WTC11 (cell line): ENCODE results near the gene COQ9. TPM values are rescaled to one million over a fixed set of nuclear protein-coding genes. Genes with fewer than 3 reads are reported as not detected.

Experiments
- ATAC-seq: fragments of 200-7000 bp; cut with Tn5 transposase; 2 replicates; pipeline ENCODE4 v1.10.0; 2021; ENCODE audit warnings: mild to moderate bottlenecking, moderate library complexity
- CTCF ChIA-PET: fragments of 300-600 bp; sonication (Branson Sonifier 250); formaldehyde crosslinking; loops from one replicate; lab custom pipeline; 2021; ENCODE audit warnings: antibody characterized with exemption; lab: Charles Lee
- POLR2A ChIA-PET: fragments of 350-600 bp; sonication (Branson Sonifier 250); formaldehyde crosslinking; loops from one replicate; lab custom pipeline; 2021; ENCODE audit warnings: antibody characterized with exemption; lab: Charles Lee
- DNase-seq: peaks from one replicate; pipeline ENCODE4 v3.0.0; 2021; ENCODE audit warnings: low spot score
- H3K27ac Mint-ChIP-seq: 2 replicates; pipeline ENCODE4 v1.8.0; 2021; ENCODE audit warnings: mixed read lengths
- H3K27me3 Mint-ChIP-seq: 2 replicates; pipeline ENCODE4 v1.8.0; 2021; ENCODE audit warnings: low read depth, mild to moderate bottlenecking, moderate library complexity, mixed read lengths
- H3K36me3 Mint-ChIP-seq: 2 replicates; pipeline ENCODE4 v1.8.0; 2021; ENCODE audit warnings: mixed read lengths
- H3K4me1 Mint-ChIP-seq: 2 replicates; pipeline ENCODE4 v1.8.0; 2022; ENCODE audit warnings: mixed read lengths
- H3K4me3 Mint-ChIP-seq: 2 replicates; pipeline ENCODE4 v1.8.0; 2021; ENCODE audit warnings: mild to moderate bottlenecking, moderate library complexity, mixed read lengths
- H3K9me3 Mint-ChIP-seq: 2 replicates; pipeline ENCODE4 v1.8.0; 2021; ENCODE audit warnings: mixed read lengths
- ATF2 ChIP-seq: sonication (generic); formaldehyde crosslinking; IDR thresholded peaks from 2 replicates; pipeline ENCODE4 v1.8.1; 2022; ENCODE audit warnings: low read depth, missing genetic modification reagents, borderline replicate concordance
- ATF6 ChIP-seq: sonication (generic); formaldehyde crosslinking; IDR thresholded peaks from 2 replicates; pipeline ENCODE4 v1.8.1; 2023; ENCODE audit warnings: mild to moderate bottlenecking, missing genetic modification reagents
- E2F1 ChIP-seq: sonication (generic); formaldehyde crosslinking; IDR thresholded peaks from 2 replicates; pipeline ENCODE4 v1.8.0; 2022; ENCODE audit warnings: mild to moderate bottlenecking, missing genetic modification reagents
- ELF4 ChIP-seq: sonication (generic); formaldehyde crosslinking; IDR thresholded peaks from 2 replicates; pipeline ENCODE4 v1.8.1; 2022; ENCODE audit warnings: low read depth, mild to moderate bottlenecking, moderate library complexity, missing genetic modification reagents
- FOXJ3 ChIP-seq: sonication (generic); formaldehyde crosslinking; IDR thresholded peaks from 2 replicates; pipeline ENCODE4 v1.9.0; 2021; ENCODE audit warnings: missing genetic modification reagents, mild to moderate bottlenecking, borderline replicate concordance
- HMGA2 ChIP-seq: fragments of 250-450 bp; sonication (Bioruptor Pico); IDR thresholded peaks from 2 replicates; pipeline ENCODE4 v1.4.0; 2021; ENCODE audit warnings: mild to moderate bottlenecking, moderate library complexity
- JUN ChIP-seq: sonication (generic); formaldehyde crosslinking; IDR thresholded peaks from 2 replicates; pipeline ENCODE4 v1.8.0; 2023; ENCODE audit warnings: mild to moderate bottlenecking, missing genetic modification reagents
- MLX ChIP-seq: sonication (generic); formaldehyde crosslinking; IDR thresholded peaks from 2 replicates; pipeline ENCODE4 v1.8.1; 2023; ENCODE audit warnings: mild to moderate bottlenecking, missing genetic modification reagents, moderate library complexity
- NFATC4 ChIP-seq: fragments of 250-450 bp; sonication (Bioruptor Pico); IDR thresholded peaks from 2 replicates; pipeline ENCODE4 v1.9.0; 2021; ENCODE audit warnings: mild to moderate bottlenecking
- NFYB ChIP-seq: sonication (generic); formaldehyde crosslinking; conservative IDR thresholded peaks from 2 replicates; pipeline ENCODE4 v1.8.0; 2022; ENCODE audit warnings: low read depth, missing genetic modification reagents
- STAT6 ChIP-seq: sonication (generic); formaldehyde crosslinking; conservative IDR thresholded peaks from 2 replicates; pipeline ENCODE4 v1.8.1; 2023; ENCODE audit warnings: mild to moderate bottlenecking, low read depth, missing genetic modification reagents, moderate library complexity
- ZNF138 ChIP-seq: sonication (generic); formaldehyde crosslinking; conservative IDR thresholded peaks from 2 replicates; pipeline ENCODE4 v1.8.1; 2022; ENCODE audit warnings: mild to moderate bottlenecking, moderate library complexity, missing genetic modification reagents
- ZNF232 ChIP-seq: sonication (generic); formaldehyde crosslinking; IDR thresholded peaks from 2 replicates; pipeline ENCODE4 v1.8.0; 2022; ENCODE audit warnings: mild to moderate bottlenecking, missing genetic modification reagents
- ZNF281 ChIP-seq: sonication (generic); formaldehyde crosslinking; IDR thresholded peaks from 2 replicates; pipeline ENCODE4 v1.8.0; 2023; ENCODE audit warnings: mild to moderate bottlenecking, missing genetic modification reagents
- total RNA-seq: library from RNA; stranded (reverse); gene quantifications from 3 replicates; pipeline ENCODE4 v1.2.3, GENCODE V29; 2021

Gene COQ9
- total RNA-seq, 1 experiment from 2014 or later, result 39.2 TPM

- TF ChIP-seq STAT6 (CRISPR knock-in tag), result no peak
- TF ChIP-seq ATF6 (CRISPR knock-in tag), result no peak
- TF ChIP-seq FOXJ3 (CRISPR knock-in tag), result no peak
- TF ChIP-seq ZNF281 (CRISPR knock-in tag), result no peak
- TF ChIP-seq NFATC4 (CRISPR knock-in tag), result no peak
Observed at GRCh38 chr16:57481421-57481820, 34.1 kb downstream of the COQ9 start (continued).

- ChIA-PET POLR2A (no interaction called here), CTCF (interaction anchor here (1.1 kb wide), 1 partner anchor 37 kb away, joined by 3 read pairs; no protein-coding TSS in a partner anchor)
- Mint-ChIP-seq H3K9me3 (no peaks in the 10 kb centered on the region), H3K36me3 (no peaks in the 10 kb centered on the region), H3K27me3 (peaks cover 20% of the 10 kb centered on the region), H3K27ac (no peak overlapping the region), H3K4me1 (peaks cover 40% of the 10 kb centered on the region), H3K4me3 (no peak overlapping the region)
- ATAC-seq, result no peak
- DNase-seq, result no peak
- TF ChIP-seq ZNF138 (CRISPR knock-in tag), result no peak
- no peak for TF ChIP-seq ELF4 (CRISPR knock-in tag)
- TF ChIP-seq ZNF232 (CRISPR knock-in tag), result no peak
- TF ChIP-seq E2F1 (CRISPR knock-in tag), result no peak
- no peak for TF ChIP-seq JUN (CRISPR knock-in tag)
- TF ChIP-seq NFYB (CRISPR knock-in tag), result no peak
- no peak for TF ChIP-seq HMGA2 (CRISPR knock-in tag)
- TF ChIP-seq MLX (CRISPR knock-in tag), result no peak
- no peak for TF ChIP-seq ATF2 (CRISPR knock-in tag)
- TF ChIP-seq STAT6 (CRISPR knock-in tag), result no peak
Observed at GRCh38 chr16:57482845-57483545, 35.7 kb downstream of the COQ9 start.
